ENCODE data around the gene TTC39A.

GRCh38 chr1:51314974-51315373 is 15.4 kb downstream of the TTC39A start:
- TF ChIP-seq CTCF (IDR thresholded peaks at IDR 0.05) (no peak), REST (IDR thresholded peaks at IDR 0.05; ENCODE audit: insufficient read depth in 1 of 2, low read depth in 2 of 2, low read length in 1 of 2) (no peak), SIN3A (IDR thresholded peaks at IDR 0.05; ENCODE audit: borderline replicate concordance, insufficient read depth, low read depth, low read length) (no peak), POLR2AphosphoS5 (IDR thresholded peaks at IDR 0.05; ENCODE audit: low read depth, low read length) (no peak)

All from Panc1 (cell line).